ENCODE results near the gene STRA6. TPM values are rescaled to one million over a fixed set of nuclear protein-coding genes. Genes with fewer than 3 reads are reported as not detected.

STRA6 gene
- total and polyA plus RNA-seq, 2 of the 8 experiments (the other 6 are each of a cell fraction or from before 2014, with no cell fraction given) = 9.3 to 14.5 TPM

DNA sequence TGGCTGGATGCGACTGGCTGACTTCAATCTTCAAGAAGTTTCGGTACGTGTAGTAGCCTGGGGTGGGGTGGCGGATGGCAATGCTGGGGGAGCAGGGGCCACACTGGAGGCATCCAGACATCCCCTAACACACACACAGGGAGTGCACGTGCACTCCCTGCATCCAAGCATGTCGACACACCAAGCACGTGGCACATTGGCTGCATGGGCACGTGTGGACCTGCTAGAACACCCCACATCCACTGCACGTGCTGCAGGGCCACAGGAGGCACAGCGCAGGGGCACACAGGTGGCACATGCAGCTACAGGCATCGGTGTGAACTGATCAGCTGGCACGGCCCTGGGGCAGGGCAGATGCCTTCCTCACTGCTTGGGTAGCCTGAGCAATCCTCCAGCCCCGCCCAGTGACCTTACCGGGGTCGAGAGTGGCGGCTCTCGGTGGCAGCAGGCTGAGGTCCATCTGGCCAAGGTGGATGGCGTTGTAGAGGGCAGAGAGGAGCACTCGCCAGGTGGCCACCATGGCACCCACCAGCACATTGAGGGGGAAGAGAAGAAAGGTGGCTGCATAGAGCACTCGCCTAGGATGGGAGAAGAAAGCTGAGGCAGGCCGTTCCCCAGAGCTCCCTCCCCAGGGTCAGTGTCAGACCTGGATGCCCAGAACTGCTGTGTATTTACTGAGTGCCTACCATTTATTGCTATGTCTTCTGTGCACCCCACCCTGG is 21.5 kb downstream of the STRA6 start (continued):
- TF ChIP-seq, protein P1, sequence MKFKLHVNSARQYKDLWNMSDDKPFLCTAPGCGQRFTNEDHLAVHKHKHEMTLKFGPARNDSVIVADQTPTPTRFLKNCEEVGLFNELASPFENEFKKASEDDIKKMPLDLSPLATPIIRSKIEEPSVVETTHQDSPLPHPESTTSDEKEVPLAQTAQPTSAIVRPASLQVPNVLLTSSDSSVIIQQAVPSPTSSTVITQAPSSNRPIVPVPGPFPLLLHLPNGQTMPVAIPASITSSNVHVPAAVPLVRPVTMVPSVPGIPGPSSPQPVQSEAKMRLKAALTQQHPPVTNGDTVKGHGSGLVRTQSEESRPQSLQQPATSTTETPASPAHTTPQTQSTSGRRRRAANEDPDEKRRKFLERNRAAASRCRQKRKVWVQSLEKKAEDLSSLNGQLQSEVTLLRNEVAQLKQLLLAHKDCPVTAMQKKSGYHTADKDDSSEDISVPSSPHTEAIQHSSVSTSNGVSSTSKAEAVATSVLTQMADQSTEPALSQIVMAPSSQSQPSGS (IDR thresholded peaks at IDR 0.05; ENCODE audit: low read length) = no peak
- no peak for TF ChIP-seq SUZ12 (IDR thresholded peaks at IDR 0.05; ENCODE audit: low read length)

All from H1 (cell line).